ENCODE results near the gene SLAMF8.

DNA sequence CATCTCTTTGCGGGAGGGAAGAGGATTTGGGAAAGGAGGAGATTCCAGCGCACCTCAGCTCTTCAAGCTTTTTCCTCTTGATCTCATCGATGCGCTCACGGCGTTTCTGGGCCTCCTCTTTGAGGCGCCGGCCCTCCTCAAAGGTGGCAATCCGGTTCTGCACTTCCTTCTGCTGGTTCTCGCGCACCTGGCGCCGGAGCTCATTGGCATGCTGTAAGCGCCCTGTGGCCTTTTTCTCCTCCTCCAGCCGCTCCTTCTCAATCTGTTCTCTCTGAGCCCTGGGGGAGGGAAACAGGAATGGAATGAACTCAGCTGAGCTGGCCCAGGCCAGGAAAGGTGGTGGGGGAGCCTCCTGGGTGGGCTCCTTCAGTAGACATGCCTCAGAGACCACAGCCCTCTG is 46.2 kb downstream of the SLAMF8 start:
- TF ChIP-seq, protein P1, sequence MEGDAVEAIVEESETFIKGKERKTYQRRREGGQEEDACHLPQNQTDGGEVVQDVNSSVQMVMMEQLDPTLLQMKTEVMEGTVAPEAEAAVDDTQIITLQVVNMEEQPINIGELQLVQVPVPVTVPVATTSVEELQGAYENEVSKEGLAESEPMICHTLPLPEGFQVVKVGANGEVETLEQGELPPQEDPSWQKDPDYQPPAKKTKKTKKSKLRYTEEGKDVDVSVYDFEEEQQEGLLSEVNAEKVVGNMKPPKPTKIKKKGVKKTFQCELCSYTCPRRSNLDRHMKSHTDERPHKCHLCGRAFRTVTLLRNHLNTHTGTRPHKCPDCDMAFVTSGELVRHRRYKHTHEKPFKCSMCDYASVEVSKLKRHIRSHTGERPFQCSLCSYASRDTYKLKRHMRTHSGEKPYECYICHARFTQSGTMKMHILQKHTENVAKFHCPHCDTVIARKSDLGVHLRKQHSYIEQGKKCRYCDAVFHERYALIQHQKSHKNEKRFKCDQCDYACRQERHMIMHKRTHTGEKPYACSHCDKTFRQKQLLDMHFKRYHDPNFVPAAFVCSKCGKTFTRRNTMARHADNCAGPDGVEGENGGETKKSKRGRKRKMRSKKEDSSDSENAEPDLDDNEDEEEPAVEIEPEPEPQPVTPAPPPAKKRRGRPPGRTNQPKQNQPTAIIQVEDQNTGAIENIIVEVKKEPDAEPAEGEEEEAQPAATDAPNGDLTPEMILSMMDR (IDR thresholded peaks at IDR 0.05): no peak
- TF ChIP-seq POLR2A (IDR thresholded peaks at IDR 0.05): no peak
